Measurements from ENCODE around the gene SMOC1. TPM values are rescaled to one million over a fixed set of nuclear protein-coding genes. Genes with fewer than 3 reads are reported as not detected.
"Not testable (repeated sequence)": the region's sequence is repeated elsewhere in the genome, so short reads cannot be mapped to it uniquely, and the experiment has no call there.

Gene SMOC1
- total RNA-seq, 1 donor from 2014 or later: 75.6 TPM

DNA sequence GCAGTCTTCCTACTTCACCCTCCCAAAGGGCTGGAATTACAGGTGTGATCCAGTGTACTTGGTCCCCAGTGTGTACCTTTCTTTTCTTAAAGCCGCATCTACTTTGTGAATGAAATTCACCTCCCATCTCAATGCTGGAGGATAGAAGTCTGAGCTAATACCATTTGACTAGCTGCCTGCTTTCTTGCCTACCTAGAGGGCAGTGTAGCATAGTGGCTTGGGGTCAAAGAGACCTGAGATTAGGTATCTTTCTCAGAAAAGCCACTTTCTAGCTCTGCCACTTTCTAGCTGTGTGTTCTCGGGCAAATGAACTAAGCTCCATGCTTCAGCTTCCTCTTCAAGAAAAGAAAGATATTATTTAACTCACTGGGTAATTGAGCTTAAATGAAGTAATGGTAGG, 16.9 kb downstream of the SMOC1 start:
- ATAC-seq: peak; percentile 20
- no peak for DNase-seq (ENCODE audit: low spot score)

DNA sequence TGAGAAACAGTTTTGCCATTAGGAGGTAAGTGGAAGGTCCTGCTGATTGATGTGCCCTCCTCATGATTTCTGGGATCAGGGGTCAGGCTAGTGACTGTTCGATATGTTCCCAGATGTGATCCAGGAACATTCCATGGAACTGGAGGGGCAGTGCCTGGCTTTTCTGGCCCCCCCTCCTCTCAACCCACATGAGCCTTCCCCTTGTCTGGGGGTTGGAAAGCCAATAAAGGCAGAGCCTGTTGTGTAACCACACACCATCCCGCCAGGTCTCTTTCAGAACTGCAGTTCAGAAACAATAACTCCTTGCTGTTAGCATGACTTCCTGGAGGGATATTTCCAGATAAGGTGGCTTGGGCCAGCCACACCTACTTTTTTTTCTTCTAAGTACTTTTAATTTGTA, 17.8 kb downstream of the SMOC1 start:
- DNase-seq (ENCODE audit: low spot score) (peak; percentile 66), ATAC-seq (peak; percentile 78)

DNA sequence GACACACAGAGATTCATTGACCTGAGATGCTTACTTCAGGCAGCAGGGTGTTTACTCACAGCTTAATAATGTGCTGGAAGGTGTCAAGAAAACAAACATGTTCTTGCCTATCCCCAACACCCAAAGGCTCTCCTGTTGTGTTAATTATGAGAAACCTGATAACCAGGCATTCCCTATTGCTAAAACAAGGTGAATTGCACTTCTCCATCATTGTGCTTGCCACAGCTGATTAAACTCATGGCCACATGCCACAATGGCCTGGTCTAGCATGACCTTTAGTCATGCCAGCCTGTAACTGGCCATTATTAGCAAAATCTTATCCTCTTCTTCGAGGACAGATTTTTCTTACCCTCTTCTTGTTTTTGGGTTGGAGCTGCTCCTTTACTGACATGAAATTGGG, 21.4 kb downstream of the SMOC1 start:
- DNase-seq (ENCODE audit: low spot score) (peak; percentile 61), ATAC-seq (peak; percentile 76)

DNA sequence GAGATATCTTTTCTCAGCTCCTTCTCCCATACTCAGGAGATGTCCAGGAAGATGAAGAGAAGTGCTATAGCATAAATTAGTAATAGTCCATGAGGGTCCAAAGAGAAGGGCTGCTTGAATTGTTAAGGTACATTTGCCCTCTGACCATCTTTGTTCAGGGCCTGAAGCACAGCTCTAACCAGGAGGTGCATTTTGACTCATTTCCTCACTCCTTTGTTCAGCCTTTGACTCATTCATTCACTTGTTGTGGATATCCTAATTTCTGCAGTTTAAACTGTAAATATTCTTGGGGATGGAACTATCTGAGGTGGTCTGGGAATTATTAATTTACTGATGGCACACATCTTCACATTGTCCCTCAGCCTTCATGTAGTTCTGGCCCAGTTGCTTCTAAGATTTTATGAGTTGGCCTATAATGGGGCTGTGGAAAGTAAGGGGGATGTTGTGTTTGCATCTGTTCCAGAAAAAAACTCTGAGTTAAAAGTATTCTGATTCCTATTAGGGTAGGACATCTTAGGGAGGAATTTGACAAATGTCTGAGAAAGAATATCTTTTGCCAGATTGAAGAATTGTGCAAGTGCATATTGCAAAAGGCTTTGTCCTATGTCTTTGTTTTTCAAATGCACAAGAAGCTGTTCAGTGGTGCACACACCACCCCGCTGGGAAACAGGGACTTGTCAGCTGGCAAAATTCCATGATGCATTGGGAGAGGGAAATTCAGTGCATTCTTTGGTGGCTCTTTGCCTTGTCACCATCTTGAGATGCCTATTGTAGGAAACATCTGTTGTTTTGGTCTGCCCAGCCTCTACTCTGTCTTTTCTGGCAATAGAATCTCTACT, 22.1 kb downstream of the SMOC1 start:
- no peak for DNase-seq (ENCODE audit: low spot score)
- ATAC-seq: no peak

DNA sequence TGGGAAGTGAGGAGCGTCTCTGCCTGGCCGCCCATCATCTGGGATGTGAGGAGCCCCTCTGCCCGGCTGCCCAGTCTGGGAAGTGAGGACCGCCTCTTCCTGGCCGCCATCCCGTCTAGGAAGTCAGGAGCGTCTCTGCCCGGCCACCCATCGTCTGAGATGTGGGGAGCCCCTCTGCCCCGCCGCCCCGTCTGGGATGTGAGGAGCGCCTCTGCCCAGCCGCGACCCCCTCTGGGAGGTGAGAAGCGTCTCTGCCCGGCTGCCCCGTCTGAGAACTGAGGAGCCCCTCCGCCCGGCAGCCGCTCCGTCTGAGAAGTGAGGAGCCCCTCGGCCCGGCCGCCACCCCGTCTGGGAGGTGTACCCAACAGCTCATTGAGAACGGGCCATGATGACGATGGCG, 23.8 kb downstream of the SMOC1 start:
- DNase-seq (ENCODE audit: low spot score); ATAC-seq: not testable (repeated sequence)

DNA sequence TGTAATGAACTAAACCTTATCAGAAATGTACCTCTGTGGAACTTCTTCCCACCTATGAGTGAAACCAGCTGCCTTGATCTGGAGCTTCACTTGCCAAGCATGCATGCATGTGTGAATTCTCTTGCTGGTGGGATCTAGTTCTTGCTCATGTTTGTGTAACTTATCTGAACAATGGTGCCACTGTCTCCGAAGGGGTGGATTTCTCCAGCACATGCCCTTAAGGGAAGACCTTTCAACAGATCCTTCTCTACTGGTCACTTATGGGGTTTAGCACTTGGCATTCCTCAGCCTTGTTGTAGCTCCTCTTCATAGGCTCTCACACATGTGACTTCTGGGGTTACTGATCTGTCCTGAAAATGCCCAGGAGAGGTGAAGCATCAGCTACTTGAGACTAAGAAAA, 25.0 kb downstream of the SMOC1 start:
- no peak for ATAC-seq
- DNase-seq (ENCODE audit: low spot score): no peak

DNA sequence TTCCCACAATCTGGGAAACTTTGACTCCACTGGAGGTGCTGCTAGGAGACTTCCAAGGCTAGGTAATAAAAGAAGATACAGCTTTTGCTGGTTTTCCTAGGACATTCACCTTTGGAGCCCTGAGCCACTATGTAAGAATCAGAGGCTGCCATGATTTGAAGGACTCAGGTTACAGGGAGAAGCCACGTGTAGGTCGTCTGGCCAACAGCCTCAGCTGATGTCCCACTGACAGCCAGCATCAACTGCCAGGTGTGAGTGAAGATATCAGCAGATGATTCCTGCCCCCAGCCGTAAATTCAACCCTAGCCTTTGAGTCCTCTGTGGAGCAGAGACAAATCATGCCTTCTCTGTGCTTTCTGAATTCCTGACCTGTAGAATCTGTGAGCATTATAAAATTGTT, 27.0 kb downstream of the SMOC1 start:
- DNase-seq (ENCODE audit: low spot score) (no peak), ATAC-seq (no peak)

DNA sequence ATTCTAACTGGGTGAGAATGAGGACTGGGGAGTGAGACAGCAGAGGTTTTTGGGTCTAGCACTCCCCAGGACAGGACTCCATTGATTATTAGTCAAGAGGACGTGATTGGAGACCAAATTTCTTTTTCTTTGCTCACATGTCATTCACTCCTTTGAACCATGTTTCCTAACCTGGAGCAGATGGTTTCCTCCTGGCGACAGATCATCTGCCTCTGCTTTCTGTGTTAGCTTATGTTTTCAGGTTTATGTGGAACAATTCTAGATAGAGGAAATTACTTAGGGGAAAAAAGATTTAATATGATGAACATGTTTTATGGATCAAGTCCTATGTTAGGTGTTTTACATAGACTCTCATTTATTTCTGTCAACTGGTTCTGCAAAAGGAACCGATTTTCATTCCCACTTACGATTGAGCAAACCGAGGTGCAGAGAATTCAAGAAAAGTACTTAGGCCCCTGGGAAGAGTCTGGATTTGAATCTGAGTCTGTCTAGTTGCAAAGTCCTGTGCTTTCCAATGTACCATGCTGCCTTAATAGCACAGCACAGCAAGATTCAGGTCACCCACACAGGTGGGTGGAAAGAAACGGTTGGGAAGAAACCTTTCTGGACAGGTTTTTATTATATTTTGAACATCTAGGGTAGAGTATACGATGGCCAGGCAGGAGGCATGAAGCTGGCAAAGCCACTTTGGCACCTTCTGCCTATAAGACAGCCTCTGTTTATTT, 30.8 kb downstream of the SMOC1 start:
- ATAC-seq (no peak), DNase-seq (ENCODE audit: low spot score) (no peak)

DNA sequence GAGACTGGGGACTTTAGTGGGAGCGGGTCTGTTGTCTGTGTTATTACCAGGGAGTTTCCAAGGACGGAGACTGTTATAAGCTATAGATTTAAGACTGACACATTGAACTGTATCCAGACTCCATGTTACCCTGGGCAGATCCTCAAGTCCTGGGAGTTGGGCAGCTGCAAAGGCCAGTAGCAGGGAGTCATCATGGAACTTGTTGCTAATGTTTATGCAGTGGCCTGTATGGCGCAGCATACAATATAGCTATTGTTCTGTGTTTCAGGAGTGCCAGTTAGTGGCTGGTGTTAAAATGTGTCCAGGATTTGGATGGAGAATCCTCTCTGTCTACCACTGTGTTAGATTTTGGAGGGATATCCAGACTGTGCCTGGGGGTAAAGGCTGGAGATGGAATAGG, 31.7 kb downstream of the SMOC1 start:
- ATAC-seq (no peak), DNase-seq (ENCODE audit: low spot score) (no peak)

DNA sequence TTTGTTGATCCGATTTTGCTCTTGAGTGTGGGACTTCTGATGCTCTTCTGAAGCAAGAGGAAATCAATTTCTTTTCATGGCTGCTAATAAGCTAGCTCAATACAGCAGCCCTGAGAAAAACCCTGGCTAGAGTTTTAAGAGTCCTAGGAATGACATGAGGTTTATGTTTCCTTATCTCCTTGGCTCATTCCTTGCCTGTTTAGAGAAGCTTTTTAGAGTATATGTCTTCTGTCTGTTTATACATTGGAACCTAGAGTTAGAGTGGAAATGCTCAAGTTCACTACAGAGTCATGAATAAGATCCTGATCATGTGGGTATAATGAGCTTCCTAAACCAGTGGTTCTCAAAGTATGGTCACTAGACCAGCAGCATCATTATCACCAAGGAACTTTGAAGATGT, 34.5 kb downstream of the SMOC1 start:
- DNase-seq (ENCODE audit: low spot score): no peak
- ATAC-seq: no peak

DNA sequence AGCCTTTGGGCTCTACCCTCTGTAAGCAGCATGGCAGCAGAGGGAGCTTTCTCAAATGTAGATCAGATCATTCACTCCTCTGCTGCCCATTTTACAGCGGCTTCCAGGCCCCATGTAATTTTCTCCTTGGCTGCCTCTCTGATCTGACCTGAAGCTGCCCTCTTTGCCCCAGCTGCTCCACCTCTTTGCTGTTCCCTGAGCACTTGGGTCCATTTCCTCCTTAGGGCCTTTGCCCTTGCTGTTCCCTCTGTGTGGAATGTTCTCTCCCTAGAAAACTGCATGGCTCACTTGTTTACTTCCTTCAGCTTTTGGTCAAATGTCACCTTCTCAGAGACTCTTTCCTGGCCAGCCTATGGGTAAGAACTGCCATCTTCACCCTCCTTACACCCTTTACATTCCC, 37.2 kb downstream of the SMOC1 start:
- peak; percentile 57 for ATAC-seq

DNA sequence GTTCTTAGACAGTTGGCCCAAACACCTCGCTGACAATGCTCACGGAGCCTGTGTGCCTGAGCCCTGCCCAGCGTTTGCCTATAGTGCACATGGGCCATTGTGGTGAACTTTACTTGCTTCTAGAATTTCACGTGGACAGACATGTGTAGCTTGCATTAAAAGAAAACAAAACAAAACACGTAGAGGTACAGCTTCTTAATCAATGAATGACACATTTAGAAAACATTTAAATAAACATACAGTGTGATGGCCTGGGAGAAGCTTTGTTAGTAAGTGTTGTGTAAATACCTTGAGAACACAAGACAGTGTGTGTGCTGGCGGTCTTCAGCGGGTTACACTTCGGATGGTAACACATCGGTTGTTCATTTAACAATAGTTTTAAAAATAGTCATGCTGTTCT, 38.1 kb downstream of the SMOC1 start:
- no peak for ATAC-seq
- no peak for DNase-seq (ENCODE audit: low spot score)

More for the DNA sequence above, 37.2 kb downstream of the SMOC1 start:
- DNase-seq (ENCODE audit: low spot score): no peak

DNA sequence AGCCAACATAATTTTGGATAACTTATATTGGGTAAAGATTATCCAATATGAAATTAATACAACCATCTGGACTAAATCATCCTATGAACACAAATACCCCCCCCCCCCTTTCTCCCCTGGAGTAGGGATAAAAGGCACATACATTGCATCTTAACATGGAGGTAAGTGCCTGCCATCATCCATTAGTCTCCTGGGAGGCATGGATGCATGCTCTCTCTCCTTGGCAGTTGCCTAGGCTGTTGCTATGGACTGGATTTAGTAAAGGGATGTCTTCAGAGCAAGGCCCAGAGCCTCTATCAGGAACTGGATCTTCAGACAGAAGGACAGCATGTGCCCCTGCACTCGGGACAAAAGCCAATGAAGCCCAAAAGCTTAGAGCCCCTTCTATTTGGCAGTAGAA, 40.6 kb downstream of the SMOC1 start:
- ATAC-seq: no peak
- no peak for DNase-seq (ENCODE audit: low spot score)

DNA sequence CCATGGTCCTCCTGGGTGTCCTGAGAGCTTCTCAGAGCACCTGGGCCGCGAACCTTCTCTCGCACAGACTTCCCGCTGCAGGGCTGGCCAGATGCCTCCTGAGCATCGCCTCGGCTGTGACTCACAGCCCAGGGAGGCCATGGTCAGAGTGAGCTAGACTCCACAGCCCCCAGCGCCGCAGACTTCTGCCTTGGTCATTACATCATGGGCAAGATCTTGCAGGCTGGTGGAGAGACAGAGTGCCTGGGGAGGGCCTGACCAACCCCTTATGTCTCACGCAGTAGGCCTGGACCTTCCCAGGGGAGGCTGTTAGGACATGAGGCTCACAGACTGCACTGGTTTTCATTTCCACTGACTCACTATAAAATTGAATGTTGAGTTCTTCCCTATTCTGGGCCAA, 41.8 kb downstream of the SMOC1 start:
- ATAC-seq (peak; percentile 6), DNase-seq (ENCODE audit: low spot score) (no peak)

DNA sequence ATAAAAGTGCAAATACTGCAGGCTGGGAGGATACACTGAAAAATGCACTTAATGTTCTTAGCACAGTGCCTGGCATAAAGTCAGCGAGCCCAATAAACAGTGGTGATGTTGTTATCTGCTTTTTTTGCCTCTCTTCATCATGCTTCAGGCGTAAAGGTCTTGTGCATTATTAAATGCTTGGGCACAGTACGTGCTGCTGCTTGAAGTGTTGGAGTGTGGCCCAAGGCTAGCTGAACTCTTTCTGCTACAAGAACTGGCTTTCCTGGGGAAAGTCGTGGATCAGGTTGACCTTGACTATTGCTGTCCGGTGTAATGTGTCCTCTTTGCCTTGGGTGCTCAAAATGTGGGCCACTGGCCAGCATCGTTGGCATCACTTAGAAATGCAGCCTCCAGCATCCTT, 43.0 kb downstream of the SMOC1 start:
- no peak for DNase-seq (ENCODE audit: low spot score)
- ATAC-seq: peak; percentile 7

DNA sequence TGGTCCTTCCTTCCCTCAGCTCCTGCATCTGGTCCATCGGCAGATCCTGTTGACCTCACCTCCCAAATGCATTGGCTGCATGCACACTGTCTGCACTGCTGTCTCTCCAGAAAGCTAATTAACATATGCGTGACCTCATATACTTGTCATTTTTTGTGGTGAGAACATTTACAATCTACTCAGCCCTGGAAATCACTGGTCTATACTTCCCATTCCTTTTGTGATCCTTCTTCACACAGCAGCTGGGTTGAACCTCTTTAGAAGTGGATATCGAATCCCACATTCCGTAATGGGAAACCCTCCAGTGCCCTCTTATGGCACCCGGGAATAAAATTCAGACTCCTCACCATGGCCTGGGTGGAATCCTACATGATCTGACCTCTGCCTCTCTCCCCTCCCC, 45.0 kb downstream of the SMOC1 start:
- DNase-seq (ENCODE audit: low spot score): no peak

DNA sequence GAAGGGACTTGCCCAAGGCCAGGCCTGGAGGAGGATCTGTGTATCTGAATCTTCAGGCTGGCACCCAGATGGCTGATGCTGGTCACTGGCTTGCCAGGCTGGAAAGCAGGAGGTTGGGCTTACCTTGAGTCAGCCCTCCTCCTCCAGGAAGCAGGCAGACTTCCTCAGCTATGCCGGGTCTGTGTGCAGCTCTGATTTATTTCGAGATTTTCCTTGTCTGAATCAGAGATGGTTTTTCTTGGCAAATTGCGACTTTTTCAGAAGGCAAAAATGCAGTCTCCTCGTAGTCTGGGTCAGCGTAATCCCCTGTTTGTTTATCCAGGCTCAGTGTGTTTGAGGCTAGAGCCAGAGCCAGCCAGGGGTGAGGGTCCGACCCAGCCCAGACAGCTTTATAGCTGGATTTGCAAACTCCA, 48.9 kb downstream of the SMOC1 start:
- peak; percentile 23 for ATAC-seq
- DNase-seq (ENCODE audit: low spot score): no peak

More for the DNA sequence above, 45.0 kb downstream of the SMOC1 start:
- ATAC-seq: no peak

DNA sequence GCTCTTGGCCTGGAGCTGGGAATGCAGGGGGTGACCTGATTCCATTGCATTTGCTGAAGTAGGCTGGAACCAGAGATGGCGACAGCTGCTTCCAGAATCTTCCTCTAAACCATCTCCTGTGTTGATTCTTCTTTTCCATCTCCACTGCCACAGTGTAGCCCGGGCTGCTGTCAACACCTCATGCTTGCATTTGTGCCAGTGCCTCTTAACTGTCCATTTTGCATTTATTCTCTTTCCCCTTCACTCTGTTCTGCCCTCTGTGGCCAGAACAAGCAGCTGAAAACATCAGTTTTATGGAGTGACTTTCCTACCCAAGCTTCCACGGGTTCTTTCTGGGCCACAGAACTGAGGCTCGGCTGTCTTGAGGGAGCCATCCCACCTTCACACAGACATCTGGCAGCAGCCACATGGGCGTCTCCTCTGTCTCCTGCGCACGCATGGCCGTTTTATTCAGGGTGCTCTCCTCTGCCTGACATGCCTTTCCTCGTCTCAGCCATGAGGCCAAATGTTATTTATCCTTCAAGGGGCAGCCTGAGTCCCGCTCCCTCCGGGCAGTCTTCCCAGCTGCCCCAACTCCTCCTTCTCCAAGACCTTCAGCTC, 51.7 kb downstream of the SMOC1 start:
- ATAC-seq: no peak
- no peak for DNase-seq (ENCODE audit: low spot score)

DNA sequence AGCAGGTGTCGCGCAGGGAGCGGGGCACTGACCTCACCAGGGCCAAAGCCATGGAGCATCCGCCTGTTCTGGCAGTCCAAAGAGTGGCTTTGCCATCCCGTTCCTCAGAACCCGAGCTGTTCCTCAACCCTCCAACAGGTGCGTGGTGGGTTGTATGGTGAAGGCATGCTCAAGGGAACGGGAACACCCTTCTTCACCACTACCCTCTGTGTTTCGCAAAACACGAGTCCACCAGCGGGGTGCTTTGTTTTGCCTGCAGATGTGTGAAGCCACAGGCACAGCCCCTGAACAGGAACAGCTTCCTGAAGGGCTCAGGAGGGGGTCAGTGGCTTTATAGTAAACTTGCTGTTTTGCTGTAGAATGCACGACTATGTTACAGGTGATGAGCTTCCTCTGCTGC, 52.7 kb downstream of the SMOC1 start:
- DNase-seq (ENCODE audit: low spot score): no peak
- ATAC-seq: no peak

DNA sequence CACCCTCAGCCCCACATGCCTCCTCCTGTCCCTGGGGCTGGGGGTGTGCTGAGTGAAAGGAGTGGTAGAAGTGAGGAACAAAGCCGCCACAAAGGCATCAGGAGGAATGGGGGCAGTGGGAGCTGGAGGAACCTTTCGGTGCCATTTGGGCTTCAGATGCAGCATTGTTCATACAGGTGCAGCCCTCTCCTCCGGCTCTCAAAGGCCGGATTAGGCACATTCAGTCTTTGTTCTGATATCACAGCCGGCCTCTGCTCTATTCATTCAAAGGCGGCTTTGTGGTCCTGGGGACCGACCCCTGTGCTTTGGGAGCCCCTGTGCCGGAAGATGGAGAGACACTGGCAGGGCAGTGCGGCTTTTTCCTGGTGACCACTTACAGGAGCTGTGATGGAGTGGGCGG, 53.2 kb downstream of the SMOC1 start:
- DNase-seq (ENCODE audit: low spot score) (no peak), ATAC-seq (no peak)

DNA sequence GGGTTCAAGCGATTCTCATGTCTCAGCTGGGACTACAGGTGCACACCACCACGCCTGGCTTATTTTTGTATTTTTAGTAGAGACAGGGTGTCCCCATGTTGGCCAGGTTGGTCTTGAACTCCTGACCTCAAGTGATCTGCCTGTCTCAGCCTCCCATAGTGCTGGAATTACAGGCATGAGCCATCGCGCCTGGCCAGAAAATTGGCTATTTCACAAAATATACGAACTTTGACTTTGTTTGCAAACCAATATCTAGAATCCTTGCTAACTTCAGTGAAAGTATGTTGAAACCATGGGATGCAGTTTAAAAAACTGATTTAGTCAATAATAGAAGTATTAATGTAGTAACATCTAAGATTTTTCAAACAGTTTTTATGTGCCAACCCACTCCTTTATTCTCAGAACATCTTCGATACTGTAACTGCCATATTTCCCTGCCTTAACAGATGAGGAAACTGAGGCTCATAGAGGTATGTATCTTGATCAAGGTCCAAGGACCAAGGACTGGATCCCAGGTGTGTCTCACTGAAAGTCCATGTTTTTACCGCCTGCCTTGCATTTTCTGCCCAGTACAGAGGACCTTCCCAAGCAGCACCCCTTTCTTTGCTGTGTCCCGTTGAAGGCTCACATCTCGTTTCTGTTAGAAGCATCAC, 54.5 kb downstream of the SMOC1 start:
- ATAC-seq: peak; percentile 55

More for the DNA sequence above, 54.5 kb downstream of the SMOC1 start:
- DNase-seq (ENCODE audit: low spot score): peak; percentile 73

All from left lobe of liver (tissue), 2 donors.